ENCODE data around the gene ORMDL3.

ORMDL3 gene, protein sequence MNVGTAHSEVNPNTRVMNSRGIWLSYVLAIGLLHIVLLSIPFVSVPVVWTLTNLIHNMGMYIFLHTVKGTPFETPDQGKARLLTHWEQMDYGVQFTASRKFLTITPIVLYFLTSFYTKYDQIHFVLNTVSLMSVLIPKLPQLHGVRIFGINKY

DNA sequence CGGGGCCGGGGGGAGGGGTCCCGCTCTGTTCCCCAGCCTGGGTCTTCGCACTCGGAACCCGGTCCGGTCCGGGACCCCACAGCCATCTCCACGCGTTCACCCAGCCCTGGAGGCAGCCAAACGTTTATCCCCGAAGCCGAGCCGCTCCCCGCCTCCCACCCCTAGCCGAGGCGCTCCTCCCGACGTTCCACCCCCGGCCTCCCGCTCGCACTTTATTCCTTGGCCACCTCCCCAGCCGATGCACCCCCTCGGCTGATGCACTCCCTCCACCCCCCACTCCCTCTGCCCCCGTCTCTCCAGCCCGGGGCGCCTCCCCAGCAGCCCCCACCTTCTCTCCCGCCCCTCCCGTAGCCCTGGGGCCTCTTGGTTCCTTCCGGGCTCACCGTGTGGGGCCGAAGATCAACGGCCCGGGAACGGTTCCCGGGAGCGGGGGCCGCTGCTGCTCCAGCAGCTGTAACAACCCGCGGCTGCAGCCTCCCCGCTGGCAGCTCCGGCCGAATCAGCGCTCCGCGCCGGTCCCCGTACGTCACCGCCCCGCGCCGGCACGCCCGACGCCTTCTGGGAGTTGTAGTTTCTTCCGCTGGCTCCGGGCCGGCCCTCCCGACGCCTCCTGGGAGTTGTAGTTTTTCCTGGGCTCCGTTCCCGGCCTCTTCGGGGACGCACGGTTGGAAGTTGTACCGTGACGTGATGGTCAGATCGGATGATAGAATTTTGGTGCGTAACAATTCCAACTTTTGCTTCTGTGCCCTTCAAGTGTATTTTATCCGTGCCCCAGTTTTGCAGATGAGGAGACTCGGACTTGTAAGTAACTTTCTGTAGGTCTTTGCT, at the start of gene ORMDL3, which contains the start of gene LRRC3C:
TSS of gene ORMDL3 (minus strand) at position 501 of the 828 bp plus-strand sequence. CDS start 3,398 bp downstream, outside the sequence.
TSS of gene LRRC3C (plus strand) at position 632 of the 828 bp plus-strand sequence. CDS start 13,792 bp downstream, outside the sequence.
- peak; percentile 84 for DNase-seq

DNA sequence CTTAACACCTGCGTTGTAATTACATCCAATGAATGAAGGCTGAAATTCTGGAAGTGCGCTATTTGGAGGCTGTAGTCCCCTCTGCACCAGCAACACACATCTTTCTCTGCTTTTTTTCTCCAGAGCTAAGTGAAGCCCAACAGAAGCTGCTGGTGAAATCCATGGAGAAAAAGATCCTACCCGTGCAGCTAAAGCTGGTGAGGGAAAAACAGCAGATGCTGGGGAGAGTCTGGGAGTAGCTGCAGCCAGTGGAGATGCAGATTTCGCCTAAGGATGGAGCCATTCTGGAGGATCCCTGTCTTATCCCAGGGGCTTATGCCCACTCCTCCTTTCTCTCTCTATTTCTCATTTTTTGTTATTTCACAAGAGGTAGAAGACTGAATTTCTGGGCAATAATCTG, 48.4 kb upstream of the ORMDL3 start:
- no peak for DNase-seq

DNA sequence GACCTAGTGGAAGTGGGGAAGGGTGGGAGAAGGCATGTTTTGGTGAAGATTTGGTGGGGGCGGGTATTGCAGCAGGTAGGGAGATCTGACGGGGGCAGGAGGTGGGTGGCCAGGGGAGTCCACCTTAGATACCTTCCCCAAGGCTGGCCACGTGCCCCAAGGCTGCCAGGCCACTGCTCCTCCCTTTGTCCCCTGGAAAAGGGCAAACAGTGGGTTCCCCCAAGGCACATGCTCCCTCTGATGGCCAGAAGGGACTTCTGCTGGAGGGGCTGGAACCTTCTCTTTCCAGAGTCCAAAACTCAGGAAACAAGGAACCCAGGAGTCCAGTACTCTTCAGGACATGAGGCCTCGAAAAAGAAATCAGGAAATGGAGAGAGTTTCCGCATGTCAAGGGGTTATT, 47.0 kb upstream of the ORMDL3 start:
- DNase-seq, result no peak

DNA sequence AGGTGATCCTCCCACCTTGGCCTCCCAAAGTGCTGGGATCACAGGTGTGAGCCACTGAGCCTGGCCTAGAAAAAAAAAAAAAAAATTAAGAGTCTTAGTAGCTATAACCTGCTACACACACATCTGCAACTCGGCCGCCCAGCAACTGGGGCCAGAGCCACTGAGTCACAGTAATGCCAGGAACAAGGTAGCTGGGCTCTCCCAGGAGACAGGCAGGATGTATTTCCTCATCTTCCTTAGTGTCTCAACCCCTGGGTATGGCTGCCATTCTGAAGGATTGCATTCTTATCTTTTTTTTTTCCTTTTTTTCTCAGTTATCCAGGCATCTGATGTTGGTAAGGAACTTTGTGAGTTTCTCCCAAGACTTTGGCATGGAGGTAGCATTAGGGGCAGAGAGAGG, 46.1 kb upstream of the ORMDL3 start:
- DNase-seq, result no peak

DNA sequence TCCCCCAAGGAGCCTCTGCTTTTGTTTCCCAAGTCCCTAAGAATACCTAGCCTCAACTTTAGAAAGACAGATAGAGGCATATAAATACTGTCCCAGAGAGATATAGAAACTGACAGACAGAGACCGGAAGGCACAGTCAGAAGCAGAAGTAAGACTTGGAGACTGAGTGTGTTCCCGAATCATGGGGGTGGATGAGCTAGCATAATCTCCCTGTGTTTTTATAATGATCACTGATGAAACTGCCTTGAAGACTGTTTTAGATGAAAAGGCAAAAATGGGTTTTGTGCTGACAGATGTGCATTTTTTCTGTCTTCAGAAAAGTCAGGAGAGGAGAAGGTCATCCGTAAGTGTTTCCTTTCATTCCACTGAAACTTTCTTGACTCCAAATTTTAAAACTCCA, 44.9 kb upstream of the ORMDL3 start:
- DNase-seq, result no peak

DNA sequence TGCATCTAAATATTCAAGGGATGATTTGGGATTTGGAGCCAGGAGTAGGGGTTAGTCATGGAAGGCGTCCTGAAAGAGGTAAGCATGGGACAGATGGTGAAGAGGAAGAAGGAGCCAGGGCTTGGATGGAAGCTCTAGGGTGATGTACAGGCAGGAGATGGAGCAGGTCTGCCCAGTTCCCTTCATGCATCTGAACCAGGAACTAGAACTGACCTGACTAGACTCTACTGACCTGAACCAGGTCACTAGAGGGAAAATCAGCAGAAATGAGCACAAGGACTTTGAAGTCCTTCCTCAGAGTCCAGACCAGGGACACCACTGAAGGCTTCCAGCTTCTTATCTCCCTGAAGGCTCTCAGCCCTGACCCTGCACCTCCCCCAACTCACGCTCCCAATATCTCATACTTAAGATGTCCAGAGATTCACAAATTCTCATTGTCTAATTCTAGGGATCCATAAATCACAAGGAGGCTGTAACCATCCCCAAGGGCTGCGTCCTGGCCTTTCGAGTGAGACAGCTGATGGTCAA, 43.7 kb upstream of the ORMDL3 start:
- DNase-seq, result no peak

DNA sequence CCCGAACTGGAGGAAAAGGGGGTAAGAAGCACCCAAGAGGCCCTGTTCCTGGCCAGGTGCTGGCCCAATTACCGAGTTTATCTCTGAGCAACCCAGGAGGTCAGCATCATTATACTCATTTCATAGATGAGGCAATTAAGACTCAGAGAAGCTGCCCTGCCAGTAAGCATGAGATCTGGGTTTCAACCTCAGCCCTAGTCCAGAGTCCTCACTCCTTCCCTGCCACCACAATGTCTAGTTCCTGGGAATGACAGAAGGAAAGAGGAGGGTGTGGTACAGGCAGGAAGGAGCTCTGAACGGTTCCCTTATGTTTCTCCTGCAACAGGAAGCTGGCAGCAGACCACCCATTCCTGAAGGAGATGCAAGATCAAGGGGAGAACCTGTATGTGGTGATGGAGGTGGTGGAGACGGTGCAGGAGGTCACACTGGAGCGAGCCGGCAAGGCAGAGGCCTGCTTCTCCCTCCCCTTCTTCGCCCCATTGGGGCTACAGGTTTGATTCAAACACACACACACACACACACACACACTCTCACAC, 42.8 kb upstream of the ORMDL3 start:
- no peak for DNase-seq

DNA sequence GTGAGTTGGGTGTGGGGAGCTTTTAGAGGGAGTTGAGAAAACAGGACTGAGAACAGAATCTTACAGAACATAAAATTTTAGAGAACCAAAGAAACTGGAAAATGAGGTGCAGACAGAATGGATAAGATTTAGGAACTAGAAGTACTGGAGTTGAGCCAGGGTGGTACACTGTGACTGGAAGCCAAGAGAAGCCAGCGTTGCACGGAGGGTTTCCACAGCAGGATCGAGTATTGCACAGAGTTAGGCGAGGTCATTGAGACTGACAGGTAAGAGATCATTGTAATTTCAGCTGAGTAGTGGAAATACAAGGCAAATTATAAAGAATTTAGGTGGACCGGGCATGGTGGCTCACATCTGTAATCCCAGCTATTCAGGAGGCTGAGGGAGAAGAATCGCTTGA, 42.0 kb upstream of the ORMDL3 start:
- no peak for DNase-seq

DNA sequence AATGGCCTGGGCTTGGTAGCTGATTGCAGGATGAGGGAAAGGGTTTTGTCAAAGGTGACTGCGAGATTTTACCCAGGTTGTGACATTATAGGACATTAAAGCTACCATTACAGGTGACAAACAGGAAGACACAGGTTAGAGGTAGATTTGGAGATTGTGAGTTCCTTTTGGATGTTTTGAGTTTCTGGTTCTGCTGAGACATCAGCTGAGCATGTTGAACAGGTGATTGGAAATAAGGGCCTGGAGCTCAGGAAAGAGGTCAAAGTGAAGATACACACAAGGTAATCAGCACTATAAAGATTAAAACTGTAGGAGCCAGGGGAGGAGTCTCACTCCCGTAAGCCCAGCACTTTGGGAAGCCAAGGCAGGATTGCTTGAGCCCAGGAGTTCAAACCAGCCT, 41.4 kb upstream of the ORMDL3 start:
- no peak for DNase-seq

DNA sequence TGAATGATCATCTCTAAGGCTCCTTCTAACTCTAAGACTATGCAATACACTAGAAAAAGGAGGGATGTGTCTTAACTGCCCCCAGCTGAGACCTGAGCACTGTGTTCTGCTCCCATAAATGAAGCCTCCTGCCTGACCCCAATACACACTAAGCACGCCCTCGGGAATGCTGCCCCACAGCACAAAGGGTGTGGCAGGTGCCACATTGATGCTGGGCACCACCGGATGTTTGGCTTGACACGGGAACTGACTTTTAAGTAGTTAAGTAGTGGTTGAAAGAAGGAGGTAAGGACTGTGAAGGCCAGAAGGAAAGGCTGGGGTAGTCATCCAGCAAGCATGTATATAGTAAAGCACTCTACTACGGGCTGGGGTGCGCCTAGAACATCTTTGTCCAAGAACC, 39.4 kb upstream of the ORMDL3 start:
- DNase-seq, result no peak

DNA sequence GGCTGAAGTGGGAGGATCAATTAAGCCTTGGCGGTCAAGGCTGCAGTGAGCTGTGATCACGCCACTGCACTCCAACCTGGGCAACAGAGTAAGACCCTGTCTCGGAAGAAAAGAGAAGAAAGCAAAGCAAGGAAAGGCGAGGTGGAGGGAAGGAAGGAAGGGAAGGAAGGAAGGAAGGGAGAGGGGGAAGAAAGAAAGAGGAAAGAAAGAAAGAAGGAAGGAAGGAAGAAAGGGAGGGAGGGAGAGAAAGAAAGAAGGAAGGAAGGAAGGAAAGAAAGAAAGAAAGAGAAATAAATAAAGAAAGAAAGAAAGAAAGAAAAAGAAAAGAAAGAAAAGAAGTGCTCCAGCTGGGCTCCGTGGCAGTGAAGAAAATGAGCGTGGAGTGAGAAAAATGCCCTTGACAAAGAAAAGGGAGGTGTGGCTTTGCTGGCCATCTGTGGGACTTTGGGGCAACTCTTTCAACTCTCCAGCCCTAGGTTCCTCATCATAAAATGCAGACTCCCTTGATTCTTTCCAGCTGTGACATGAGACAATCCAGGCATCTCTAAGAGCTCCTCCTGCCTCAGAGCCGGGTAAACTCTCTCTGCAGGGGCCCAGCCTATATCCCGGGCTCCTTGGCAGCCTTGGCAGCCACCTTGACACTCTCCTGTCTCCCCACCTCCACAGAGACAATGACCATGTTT, 37.8 kb upstream of the ORMDL3 start:
- no peak for DNase-seq

DNA sequence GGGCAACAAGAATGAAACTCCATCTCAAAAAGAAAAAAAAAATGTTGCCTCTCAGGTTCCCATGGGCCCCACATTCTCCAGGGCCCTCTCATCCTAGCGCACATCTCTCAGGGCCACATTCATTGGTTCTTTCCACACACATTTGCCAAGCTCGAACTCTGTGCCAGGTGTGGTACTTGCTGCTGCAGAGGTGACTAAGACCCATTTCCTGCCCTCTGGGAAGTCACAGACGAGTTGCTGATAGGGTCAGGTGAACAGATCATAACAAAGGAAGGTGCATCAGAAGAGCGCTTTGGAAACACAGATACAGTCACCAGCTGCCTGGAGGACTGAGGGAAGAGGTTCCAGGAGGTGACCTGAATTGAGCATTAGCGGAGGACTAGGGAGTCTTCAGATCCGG, 36.4 kb upstream of the ORMDL3 start:
- no peak for DNase-seq

DNA sequence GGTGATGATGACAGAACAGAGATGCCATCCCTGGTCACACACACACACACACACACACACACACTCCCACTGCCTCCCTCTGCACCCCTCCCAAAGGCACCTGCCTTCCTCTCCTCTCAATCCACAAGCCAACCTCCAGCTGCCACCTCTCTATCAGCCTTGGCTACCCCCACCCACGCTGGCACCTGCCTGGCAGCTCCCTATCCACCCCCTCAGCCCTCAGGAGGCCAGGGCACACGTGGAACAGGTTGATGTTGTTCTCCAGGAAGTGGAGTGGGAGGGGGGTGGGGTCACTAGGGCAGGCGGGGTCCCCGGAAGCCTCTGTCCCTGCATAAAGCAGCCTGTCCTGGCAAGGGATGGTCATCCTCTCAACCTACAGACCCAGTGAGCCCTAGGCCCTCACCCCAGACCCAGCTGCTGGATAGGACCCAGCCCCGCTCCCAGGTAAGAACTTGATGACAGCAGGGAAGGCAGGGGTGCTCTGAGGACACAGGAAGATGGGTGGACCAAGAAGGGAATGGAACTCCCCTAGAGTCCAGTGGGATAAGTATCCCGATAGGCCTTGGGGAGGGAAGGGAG, 35.3 kb upstream of the ORMDL3 start, which contains the start of gene GSDMA:
TSS of gene GSDMA (plus strand) at position 363 of the 579 bp plus-strand sequence. CDS start 2,684 bp downstream, outside the sequence.
- peak; percentile 2 for DNase-seq

DNA sequence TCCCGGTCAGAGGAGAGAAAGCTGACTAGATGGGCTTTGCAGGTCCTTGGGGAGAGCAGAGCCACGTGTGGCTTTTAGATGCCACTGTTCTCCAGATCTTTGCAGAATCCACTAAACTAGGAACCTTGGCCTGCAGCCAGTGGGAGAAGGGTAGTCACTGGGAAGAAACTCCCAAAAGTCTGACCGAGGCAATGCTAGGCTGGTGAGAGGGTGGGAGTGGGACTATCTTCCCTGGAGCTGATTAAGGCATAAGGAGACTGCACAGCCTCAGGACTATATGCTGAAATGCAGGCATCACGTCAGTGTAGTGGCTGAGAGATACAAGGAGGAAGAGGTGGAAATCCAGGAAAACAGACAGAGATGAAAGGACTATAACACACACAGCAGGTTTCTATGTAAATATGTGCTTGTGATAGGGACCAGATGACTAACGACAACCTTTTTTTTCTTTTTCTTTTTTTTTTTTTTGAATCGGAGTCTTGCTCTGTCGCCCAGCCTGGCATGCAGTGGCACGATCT, 33.2 kb upstream of the ORMDL3 start:
- no peak for DNase-seq

DNA sequence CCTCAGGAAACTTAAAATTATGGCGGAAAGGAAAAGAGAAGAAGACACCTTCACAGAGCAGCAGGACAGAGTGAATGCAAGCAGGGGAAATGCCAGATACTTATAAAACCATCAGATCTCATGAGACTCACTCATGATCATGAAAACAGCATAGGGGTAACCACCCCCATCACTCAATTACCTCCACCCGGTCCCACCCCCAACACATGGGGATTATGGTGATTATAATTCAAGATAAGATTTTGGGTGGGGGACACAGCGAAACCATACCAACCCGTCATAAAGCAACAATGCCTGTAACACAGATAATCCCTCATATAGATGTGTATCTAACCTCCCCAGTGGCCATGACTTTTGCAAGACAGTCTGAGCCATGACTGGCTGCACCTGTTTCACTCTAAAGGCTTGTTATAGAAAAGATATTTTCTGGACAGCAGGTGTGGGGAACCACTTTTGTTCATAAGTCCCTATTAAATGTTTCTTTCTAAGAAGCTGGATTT, 28.4 kb upstream of the ORMDL3 start:
- no peak for DNase-seq

DNA sequence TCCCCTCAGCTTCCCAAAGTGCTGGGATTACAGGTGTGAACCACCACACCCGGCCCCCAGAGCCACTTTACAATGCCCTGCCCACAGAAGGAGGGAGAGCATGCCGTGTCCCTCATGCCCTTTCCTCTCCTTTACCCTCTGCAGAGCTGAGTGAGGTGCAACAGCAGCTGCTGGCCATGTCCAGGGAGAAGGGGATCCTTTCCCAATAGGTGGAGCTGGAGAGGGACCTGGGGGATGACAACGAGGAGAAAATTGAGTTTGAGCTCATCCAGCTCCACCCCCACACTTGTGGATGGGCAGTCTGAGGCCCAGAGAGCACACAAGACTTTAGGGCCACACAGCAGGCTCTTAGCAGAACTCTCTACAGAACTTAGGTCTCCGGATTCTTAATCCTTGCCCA, 27.5 kb upstream of the ORMDL3 start:
- no peak for DNase-seq

DNA sequence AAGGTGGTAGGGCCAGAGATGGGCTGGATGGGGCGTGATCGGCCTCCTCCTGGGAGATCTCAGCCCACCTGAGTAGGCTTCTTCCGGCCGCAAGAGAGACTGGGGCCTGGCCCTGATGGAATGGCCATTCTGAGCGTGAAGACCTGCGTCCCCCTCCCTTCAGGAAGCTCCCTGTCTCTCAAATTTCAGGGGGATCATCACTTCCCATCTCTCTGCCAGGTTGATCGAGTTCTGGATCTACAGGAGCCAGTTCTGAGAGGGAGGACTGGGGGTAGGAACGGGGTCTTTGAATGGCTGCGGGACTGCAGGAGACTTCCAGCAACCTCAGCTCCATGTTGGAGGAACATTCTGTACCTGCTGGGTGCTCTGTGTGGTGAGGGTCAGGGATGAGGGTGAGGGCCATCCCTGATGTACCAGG, 26.1 kb upstream of the ORMDL3 start:
- DNase-seq, result no peak

DNA sequence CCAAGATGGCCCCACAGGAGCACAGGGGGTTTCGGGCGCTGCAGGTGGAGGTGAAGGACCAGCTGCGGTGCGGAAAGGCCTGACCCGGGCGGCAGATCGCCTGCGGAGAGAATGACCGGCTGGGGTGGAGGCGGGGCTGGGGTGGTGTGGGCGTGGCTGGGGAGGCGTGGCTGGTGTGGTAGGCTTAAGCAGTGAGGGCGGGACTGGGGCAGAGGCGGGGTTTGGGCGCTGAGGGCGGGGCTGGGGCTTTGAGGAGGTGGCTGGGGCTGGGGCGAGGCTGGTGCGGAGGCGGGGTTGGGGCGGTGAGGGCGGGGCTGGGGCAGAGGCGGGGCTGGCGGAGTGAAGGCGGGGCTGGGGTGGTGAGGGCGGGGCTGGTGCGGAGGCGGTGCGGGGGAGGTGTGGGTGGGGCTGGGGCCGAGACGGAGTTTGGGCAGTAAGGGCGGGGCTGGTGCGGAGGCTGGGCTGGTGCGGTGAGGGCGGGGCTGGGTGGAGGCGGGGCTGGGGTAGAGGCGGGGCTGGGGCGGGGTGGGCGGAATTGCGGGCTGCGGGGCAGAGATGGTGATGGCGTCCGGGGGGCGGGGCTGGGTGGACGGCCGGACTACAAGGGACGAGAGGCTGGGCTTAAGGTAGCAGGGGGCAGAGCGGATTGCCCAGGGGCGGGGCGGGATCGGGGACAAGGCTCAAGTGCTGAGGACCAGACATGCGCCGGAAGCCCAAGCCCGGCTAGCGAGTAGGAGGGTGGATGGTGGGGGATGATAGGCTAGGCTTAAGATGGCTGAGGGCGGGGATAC, 25.5 kb upstream of the ORMDL3 start:
- peak; percentile 92 for DNase-seq

DNA sequence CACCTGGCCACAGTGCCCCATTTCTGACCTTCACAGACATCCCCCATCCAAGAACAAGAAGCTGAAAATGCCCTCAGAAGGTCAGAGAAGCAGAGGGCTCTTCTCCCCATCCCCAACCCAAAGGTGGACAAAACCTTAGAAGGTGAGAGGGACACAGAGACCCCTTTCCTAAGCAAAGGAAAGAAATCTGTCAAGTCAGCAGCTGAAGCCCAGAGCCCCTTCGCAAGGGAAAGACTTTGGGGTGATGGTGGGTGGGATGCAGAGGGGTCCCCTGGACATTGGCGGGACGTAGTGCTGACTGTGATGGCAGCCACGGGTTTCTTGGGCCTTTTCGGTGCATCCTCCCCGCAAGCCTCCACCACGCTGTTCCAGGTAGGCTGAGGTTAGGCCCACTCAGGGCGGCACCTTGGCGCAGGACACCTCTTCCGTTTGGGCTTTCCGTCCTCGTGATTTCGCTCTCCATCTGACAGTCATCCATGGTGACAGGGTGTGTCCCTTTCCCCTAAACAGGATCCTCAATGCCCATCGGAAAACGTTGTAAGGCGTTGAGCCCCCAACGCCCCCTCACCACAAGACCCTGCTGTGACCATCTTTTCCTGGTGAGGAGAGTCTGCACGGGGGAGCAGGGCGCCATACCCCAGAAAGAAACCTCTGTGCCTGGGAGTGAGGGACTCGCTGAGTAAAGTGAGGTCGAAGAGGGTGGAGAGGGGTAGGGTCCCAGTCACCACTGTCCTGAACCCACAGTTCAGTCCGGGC, 24.7 kb upstream of the ORMDL3 start:
- DNase-seq, result no peak

DNA sequence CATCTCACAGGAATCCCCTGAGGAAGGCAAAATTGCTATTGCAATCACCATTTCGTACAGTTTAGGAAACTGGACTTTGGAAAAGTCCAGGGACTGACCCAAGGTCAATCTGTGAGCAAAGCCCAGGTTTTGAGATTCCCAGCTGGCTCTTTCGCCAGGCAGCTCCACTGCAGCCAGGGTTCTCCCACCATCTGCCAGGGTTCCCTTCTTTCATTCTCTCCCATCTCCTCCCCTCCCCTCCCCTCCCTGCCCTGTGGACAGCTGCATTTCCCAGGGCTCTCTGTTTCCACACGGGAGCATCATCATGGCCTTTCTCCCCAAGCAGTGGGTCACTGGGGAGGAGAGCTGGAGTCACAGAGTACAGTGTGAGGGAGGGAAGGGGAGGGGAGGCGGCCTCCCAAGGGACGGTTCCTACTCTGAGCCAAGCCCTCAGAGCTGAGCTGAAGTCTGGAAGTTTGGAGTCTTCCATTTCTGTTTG, 23.5 kb upstream of the ORMDL3 start:
- no peak for DNase-seq

DNA sequence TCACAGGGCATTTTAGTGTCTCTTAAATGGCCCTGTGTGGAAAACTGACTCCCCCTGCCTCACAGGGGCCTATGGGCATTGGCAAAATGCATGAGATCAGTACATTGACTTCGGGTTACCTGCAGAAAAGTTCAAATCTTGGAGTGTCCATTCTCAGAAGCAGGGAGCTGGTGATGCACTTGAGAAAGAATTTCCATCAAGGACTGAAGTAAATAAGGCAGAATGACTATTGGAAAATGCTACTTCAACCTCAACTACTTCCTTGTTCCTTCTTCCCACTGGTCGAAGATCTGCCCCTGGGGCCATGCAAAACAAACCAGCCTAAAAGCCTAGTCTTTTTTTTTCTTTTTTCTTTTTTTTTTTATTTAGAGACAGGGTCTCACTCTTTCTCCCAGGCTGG, 21.6 kb upstream of the ORMDL3 start:
- DNase-seq, result no peak

All from NCI-H1105 treated with DMSO at 0.1 percent for 48 hours (cell line).